SK-N-SH (cell line): ENCODE measurements around the gene TTC22.

Experiments
- CHD2 ChIP-seq: fragments of 150-350 bp; IDR thresholded peaks from 2 replicates; pipeline ENCODE4 v1.6.1; 2018; ENCODE audit warnings: low read length; ENCODE audit not compliant: partially characterized antibody
- CTCF ChIP-seq: fragments of 200-600 bp; sonication (generic); IDR thresholded peaks from 2 replicates; pipeline ENCODE4 v1.6.1; 2017; ENCODE audit warnings: antibody characterized with exemption, mild to moderate bottlenecking, moderate library complexity
- EP300 ChIP-seq, 2 experiments: IDR thresholded peaks; 2 replicates each; pipeline versions ENCODE4 v1.4.0 to v1.6.1; 2012; ENCODE audit warnings: borderline replicate concordance in 1 of 2, low read depth in 1 of 2, low read length in 1 of 2
- FOXM1 ChIP-seq: IDR thresholded peaks from 2 replicates; pipeline ENCODE4 v1.4.0; 2012; ENCODE audit warnings: low read depth, mild to moderate bottlenecking
- GABPA ChIP-seq: IDR thresholded peaks from 2 replicates; pipeline ENCODE4 v1.4.0; 2012; ENCODE audit warnings: low read depth, mild to moderate bottlenecking
- JUND ChIP-seq: IDR thresholded peaks from 2 replicates; pipeline ENCODE4 v1.4.0; 2012
- MAX ChIP-seq: IDR thresholded peaks from 2 replicates; pipeline ENCODE4 v1.4.0; 2012; ENCODE audit warnings: low read depth
- POLR2AphosphoS5 ChIP-seq: IDR thresholded peaks from 2 replicates; pipeline ENCODE4 v1.6.1; 2012; ENCODE audit warnings: low read depth, low read length
- SMC3 ChIP-seq: IDR thresholded peaks from 2 replicates; pipeline ENCODE4 v1.6.1; 2012; ENCODE audit warnings: low read depth, low read length, improper control_type of control experiment
- USF1 ChIP-seq: IDR thresholded peaks from 2 replicates; pipeline ENCODE4 v1.4.0; 2012; ENCODE audit warnings: low read depth, borderline replicate concordance
- USF2 ChIP-seq: fragments of 150-350 bp; IDR thresholded peaks from 2 replicates; pipeline ENCODE4 v1.6.1; 2017; ENCODE audit warnings: antibody characterized with exemption, low read length, low read depth, borderline replicate concordance
- YY1 ChIP-seq: IDR thresholded peaks from 2 replicates; pipeline ENCODE4 v1.4.0; 2012; ENCODE audit warnings: low read depth, mild to moderate bottlenecking
- ZBTB33 ChIP-seq: IDR thresholded peaks from 2 replicates; pipeline ENCODE4 v1.4.0; 2012; ENCODE audit warnings: low read depth, borderline replicate concordance

GRCh38 chr1:54844564-54844963 lies 43.4 kb upstream of the TTC22 start:
- no peak for TF ChIP-seq CTCF
- TF ChIP-seq YY1: no peak
- TF ChIP-seq CHD2: no peak
- TF ChIP-seq USF2: no peak
- no peak for TF ChIP-seq MAX
- no peak for TF ChIP-seq JUND
- no peak for TF ChIP-seq POLR2AphosphoS5
- no peak for TF ChIP-seq USF1
- no peak for TF ChIP-seq FOXM1
- no peak for TF ChIP-seq GABPA
- TF ChIP-seq SMC3: no peak
- no peak for TF ChIP-seq ZBTB33
- TF ChIP-seq EP300 (IDR thresholded peaks at IDR 0.05; ENCODE audit: borderline replicate concordance in 1 of 2, low read depth in 1 of 2, low read length in 1 of 2): no peak
